WI38 (cell line): Measurements from ENCODE around the gene NCKAP5L.
A peak's percentile ranks its signal among the peaks of the same experiment; 100 is the strongest.

Experiments used
- H3K4me3 ChIP-seq: 2 replicates; pipeline ENCODE4 v1.5.1; 2011; ENCODE audit warnings: low read depth, mild to moderate bottlenecking, control low read depth, low read length
- CTCF ChIP-seq: IDR thresholded peaks from 2 replicates; pipeline ENCODE4 v1.5.1; 2012; ENCODE audit warnings: low read depth, mild to moderate bottlenecking, control low read depth, low read length

NCKAP5L gene

GRCh38 chr12:49843411-49843810, 15.2 kb upstream of the NCKAP5L start:
- TF ChIP-seq CTCF, result no peak
- H3K4me3 ChIP-seq, result peak overlapping the region; percentile 74

GRCh38 chr12:49842519-49843352, 14.5 kb upstream of the NCKAP5L start, which contains the start of gene BCDIN3D:
Gene BCDIN3D (minus strand): TSS chr12:49843106. CDS start chr12:49843087, 19 bp downstream.
- peak within 1 kb of the TSS; percentile 74 for H3K4me3 ChIP-seq
- TF ChIP-seq CTCF, result no peak

GRCh38 chr12:49838973-49839633, 10.9 kb upstream of the NCKAP5L start:
- H3K4me3 ChIP-seq, result no peak overlapping the region
- TF ChIP-seq CTCF, result peak; percentile 70

- H3K4me3 ChIP-seq, result no peak overlapping the region
- TF ChIP-seq CTCF, result no peak
Observed at GRCh38 chr12:49832836-49833421, 4.7 kb upstream of the NCKAP5L start.

- no peak for TF ChIP-seq CTCF
- no peak overlapping the region for H3K4me3 ChIP-seq
Observed at GRCh38 chr12:49831717-49832116, 3.5 kb upstream of the NCKAP5L start.

GRCh38 chr12:49827401-49828099, 663 bp downstream of the NCKAP5L start:
- TF ChIP-seq CTCF, result no peak
- H3K4me3 ChIP-seq, result peak overlapping the region; percentile 91
